Mesothelial cell of epicardium (in vitro differentiated cells): Measurements from ENCODE around the gene EEF1E1. TPM values are rescaled to one million over a fixed set of nuclear protein-coding genes. Genes with fewer than 3 reads are reported as not detected.

ENCODE experiments used
- DNase-seq, 2 experiments: peaks; one replicate each; pipeline ENCODE4 v3.0.0; 2021; ENCODE audit warnings: low spot score in 2 of 2; ENCODE audit not compliant: unreplicated experiment in 2 of 2
- H3K27ac Mint-ChIP-seq: 2 replicates; pipeline ENCODE4 v1.8.0; 2021; ENCODE audit warnings: mixed read lengths
- H3K27me3 Mint-ChIP-seq: 2 replicates; pipeline ENCODE4 v1.8.0; 2021; ENCODE audit warnings: low read depth, mixed read lengths
- H3K36me3 Mint-ChIP-seq: 2 replicates; pipeline ENCODE4 v1.8.0; 2021; ENCODE audit warnings: mixed read lengths
- H3K4me1 Mint-ChIP-seq: 2 replicates; pipeline ENCODE4 v1.8.0; 2021; ENCODE audit warnings: mixed read lengths
- H3K4me3 Mint-ChIP-seq: 2 replicates; pipeline ENCODE4 v1.8.0; 2021; ENCODE audit warnings: mild to moderate bottlenecking, moderate library complexity, mixed read lengths
- H3K9me3 Mint-ChIP-seq: 2 replicates; pipeline ENCODE4 v1.8.0; 2021; ENCODE audit warnings: mixed read lengths
- CTCF ChIP-seq: fragments of 200-600 bp; sonication (generic); IDR thresholded peaks from one replicate; pipeline ENCODE4 v1.5.0; 2021; ENCODE audit warnings: antibody characterized with exemption; ENCODE audit not compliant: unreplicated experiment
- total RNA-seq: library from RNA; stranded (reverse); gene quantifications from 3 replicates; pipeline ENCODE4 v1.2.1, GENCODE V29; 2021

The EEF1E1 gene
- total RNA-seq, 1 donor from 2014 or later, result 34.0 TPM

DNA sequence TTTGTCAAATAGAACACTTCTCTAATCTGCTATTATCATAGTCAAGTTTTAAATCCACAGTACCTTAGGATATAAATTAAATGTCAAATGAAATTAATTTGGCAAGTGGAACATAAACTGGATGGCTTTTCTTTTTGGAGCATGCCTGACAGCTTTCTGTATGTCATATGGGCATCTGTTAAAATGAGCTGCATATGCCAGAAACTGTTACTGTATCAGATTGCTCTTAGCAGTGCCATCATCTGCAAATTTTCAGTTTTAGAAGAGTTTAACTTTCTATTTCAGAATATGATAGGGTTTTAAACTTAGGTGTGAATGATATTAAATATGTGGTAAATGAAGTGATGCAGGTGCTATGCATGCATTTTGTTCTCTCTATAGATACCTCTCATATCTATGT is 3.4 kb upstream of the EEF1E1 start:
- peaks cover 3% of the 10 kb centered on the region for H3K9me3 Mint-ChIP-seq
- H3K4me1 Mint-ChIP-seq, result peaks cover 17% of the 10 kb centered on the region
- H3K36me3 Mint-ChIP-seq, result no peaks in the 10 kb centered on the region
- H3K27ac Mint-ChIP-seq, result no peak overlapping the region
- no peak for TF ChIP-seq CTCF
- DNase-seq, result no peak
- H3K27me3 Mint-ChIP-seq, result peaks cover 2% of the 10 kb centered on the region
- H3K4me3 Mint-ChIP-seq, result no peak overlapping the region

DNA sequence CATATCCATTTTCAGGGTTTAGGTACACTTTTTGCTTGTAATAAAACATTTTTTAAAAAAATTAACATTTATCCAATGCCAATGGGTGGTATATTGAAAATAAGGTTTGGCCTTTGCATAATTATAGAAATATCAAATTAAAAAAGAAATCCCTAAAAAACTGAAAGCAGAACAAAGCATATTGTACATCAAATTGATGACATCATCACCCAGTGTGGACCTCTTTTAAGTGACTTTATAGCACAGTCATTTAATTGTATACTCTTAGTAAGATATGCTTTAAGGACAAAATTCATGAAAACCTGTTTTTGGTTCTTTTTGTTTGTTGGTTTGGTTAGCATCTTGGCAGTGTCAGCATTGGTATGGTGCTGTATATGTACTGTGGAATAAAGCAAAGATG is 1.4 kb upstream of the EEF1E1 start:
- Mint-ChIP-seq H3K27ac (no peak overlapping the region), H3K4me1 (peaks cover 24% of the 10 kb centered on the region), H3K9me3 (peaks cover 3% of the 10 kb centered on the region), H3K36me3 (peaks cover 8% of the 10 kb centered on the region), H3K27me3 (peaks cover 2% of the 10 kb centered on the region), H3K4me3 (no peak overlapping the region)
- no peak for TF ChIP-seq CTCF
- no peak for DNase-seq

- no peaks in the 10 kb centered on the region for H3K27me3 Mint-ChIP-seq
- peak overlapping the region; percentile 39 for H3K4me3 Mint-ChIP-seq
- H3K36me3 Mint-ChIP-seq, result peaks cover 20% of the 10 kb centered on the region
- TF ChIP-seq CTCF, result no peak
- no peaks in the 10 kb centered on the region for H3K9me3 Mint-ChIP-seq
- peaks cover 24% of the 10 kb centered on the region for H3K4me1 Mint-ChIP-seq
- DNase-seq, result no peak
- H3K27ac Mint-ChIP-seq, result no peak overlapping the region
These were observed 2.0 kb downstream of the EEF1E1 start for GRCh38 chr6:8100159-8100854.

GRCh38 chr6:8090650-8091049 is 11.7 kb downstream of the EEF1E1 start:
- Mint-ChIP-seq H3K27me3 (no peaks in the 10 kb centered on the region), H3K4me3 (no peak overlapping the region), H3K36me3 (peaks cover 69% of the 10 kb centered on the region), H3K4me1 (no peaks in the 10 kb centered on the region), H3K9me3 (peaks cover 27% of the 10 kb centered on the region), H3K27ac (no peak overlapping the region)
- no peak for DNase-seq
- TF ChIP-seq CTCF, result no peak

DNA sequence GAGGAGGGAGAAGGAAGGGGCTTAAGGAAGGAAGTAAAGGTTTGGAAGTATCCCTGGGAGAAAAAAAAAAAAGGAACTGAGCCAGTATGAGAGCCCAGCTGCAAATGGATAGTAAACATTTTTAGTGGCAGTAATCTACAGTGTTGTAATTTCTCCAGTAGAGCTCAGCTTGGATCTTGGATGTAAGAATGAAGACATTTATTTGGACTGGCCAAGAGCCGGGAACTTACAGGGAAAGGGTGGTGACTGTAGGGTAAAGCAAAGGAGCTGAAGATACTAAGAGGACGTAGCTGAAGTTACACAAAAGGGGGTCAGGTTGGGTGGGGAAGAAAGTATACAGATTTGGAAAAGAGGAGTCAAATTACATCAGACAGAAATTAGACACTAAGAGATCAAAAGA is 13.5 kb downstream of the EEF1E1 start:
- Mint-ChIP-seq H3K36me3 (peaks cover 59% of the 10 kb centered on the region), H3K4me3 (no peak overlapping the region), H3K27me3 (no peaks in the 10 kb centered on the region), H3K9me3 (peaks cover 27% of the 10 kb centered on the region), H3K27ac (no peak overlapping the region), H3K4me1 (no peaks in the 10 kb centered on the region)
- no peak for DNase-seq
- no peak for TF ChIP-seq CTCF
